DMS153 treated with DMSO at 0.1 percent for 48 hours (cell line): ENCODE measurements around the gene UNC13D.

ENCODE experiments used
- DNase-seq: peaks from one replicate; lab custom pipeline; 2025; ENCODE audit not compliant: unreplicated experiment; lab: John Stamatoyannopoulos, UW

The UNC13D gene

GRCh38 chr17:75835654-75835987, 8.6 kb downstream of the UNC13D start:
- DNase-seq, result no peak

GRCh38 chr17:75834928-75835653, 9.1 kb downstream of the UNC13D start:
- DNase-seq, result no peak

GRCh38 chr17:75834279-75834920, 9.8 kb downstream of the UNC13D start:
- no peak for DNase-seq

- no peak for DNase-seq
These were observed 11.4 kb downstream of the UNC13D start for GRCh38 chr17:75832652-75833400.

- no peak for DNase-seq
These were observed 12.0 kb downstream of the UNC13D start for GRCh38 chr17:75832164-75832651.

- DNase-seq, result no peak
These were observed 13.1 kb downstream of the UNC13D start for GRCh38 chr17:75831032-75831571.

GRCh38 chr17:75830164-75831031, 13.8 kb downstream of the UNC13D start:
- DNase-seq, result no peak

- DNase-seq, result no peak
These were observed 14.5 kb downstream of the UNC13D start for GRCh38 chr17:75829747-75830146.

- no peak for DNase-seq
These were observed 15.5 kb downstream of the UNC13D start for GRCh38 chr17:75828741-75829140.

- DNase-seq, result no peak
These were observed 16.2 kb downstream of the UNC13D start for GRCh38 chr17:75828076-75828400.

- DNase-seq, result peak; percentile 48
These were observed 16.7 kb downstream of the UNC13D start for GRCh38 chr17:75827308-75828075.

GRCh38 chr17:75826561-75827307, 17.5 kb downstream of the UNC13D start:
- DNase-seq, result no peak

- no peak for DNase-seq
These were observed 18.3 kb downstream of the UNC13D start for GRCh38 chr17:75825748-75826370.

- no peak for DNase-seq
These were observed 19.1 kb downstream of the UNC13D start for GRCh38 chr17:75825149-75825552.

GRCh38 chr17:75824666-75825065, 19.5 kb downstream of the UNC13D start:
- no peak for DNase-seq

GRCh38 chr17:75824050-75824552, 20.1 kb downstream of the UNC13D start:
- DNase-seq, result no peak

GRCh38 chr17:75823257-75824041, 20.8 kb downstream of the UNC13D start:
- DNase-seq, result no peak

- DNase-seq, result no peak
These were observed 21.4 kb downstream of the UNC13D start for GRCh38 chr17:75822800-75823166.
